ENCODE results near the gene FOXA1.

The FOXA1 gene

DNA sequence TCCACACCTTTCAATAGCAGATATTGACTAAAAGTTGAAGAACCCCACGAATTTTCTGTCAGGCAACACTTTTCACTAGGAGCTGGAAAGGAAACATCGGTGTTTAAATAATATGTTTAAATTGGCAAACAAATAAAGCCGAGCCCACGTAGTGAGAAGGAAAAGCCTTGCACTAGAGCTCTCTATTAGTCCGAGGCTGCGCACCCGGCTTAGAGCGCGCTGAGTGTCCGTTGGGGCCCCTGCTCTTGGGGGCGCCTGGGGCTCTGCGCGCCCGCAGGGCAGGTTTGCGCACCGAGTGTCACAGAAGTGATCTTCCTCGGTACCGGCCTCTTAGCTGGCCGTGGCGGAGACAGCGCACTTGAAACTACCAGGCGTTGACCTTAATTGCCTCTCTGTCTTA lies 6.8 kb upstream of the FOXA1 start:
- no peak for DNase-seq

GRCh38 chr14:37600880-37601741 lies 6.1 kb upstream of the FOXA1 start:
- DNase-seq: no peak

DNA sequence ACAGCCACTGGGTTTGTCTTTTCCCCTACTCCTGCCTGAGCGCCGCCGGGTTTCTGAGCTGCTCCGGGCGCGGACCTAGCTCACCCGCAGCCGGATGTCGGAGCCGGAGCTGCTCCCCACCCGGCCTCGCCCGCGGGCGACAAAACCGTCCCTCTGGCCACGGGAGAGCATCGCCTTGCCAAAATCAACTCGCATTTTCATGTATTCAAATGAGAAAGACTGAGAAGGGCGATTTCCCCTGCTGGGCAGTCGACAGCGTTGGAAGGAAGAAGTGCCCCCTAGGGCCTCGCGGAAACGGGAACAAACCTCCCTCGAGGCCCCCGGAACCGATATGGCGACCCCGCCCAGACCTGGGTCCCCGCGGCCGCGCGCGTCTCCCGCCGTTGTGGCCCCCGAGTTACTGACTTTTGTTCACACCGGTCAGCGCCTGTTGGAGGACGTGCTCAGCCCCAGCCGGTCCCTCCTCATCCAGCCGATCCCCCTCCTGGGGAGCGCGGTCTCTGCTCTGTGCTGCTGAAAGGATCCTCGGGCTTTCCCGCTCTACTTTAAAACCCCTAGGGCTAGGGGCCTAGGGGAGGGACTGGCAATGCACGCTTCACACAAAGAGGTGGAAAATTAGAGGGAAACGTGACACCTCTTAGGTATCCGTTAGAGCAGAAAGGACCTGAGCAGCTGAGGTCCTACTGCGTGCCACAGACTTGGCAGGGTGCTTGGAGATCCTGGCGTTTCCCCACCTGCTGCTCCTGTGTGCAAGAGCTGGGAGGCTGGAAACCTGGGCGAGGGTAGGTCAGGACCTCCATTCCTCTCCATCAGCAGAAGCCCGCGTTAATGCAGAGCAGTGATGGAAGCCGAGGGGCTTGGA lies 4.7 kb upstream of the FOXA1 start:
- no peak for DNase-seq

GRCh38 chr14:37598747-37599506 lies 3.9 kb upstream of the FOXA1 start:
- DNase-seq: no peak

DNA sequence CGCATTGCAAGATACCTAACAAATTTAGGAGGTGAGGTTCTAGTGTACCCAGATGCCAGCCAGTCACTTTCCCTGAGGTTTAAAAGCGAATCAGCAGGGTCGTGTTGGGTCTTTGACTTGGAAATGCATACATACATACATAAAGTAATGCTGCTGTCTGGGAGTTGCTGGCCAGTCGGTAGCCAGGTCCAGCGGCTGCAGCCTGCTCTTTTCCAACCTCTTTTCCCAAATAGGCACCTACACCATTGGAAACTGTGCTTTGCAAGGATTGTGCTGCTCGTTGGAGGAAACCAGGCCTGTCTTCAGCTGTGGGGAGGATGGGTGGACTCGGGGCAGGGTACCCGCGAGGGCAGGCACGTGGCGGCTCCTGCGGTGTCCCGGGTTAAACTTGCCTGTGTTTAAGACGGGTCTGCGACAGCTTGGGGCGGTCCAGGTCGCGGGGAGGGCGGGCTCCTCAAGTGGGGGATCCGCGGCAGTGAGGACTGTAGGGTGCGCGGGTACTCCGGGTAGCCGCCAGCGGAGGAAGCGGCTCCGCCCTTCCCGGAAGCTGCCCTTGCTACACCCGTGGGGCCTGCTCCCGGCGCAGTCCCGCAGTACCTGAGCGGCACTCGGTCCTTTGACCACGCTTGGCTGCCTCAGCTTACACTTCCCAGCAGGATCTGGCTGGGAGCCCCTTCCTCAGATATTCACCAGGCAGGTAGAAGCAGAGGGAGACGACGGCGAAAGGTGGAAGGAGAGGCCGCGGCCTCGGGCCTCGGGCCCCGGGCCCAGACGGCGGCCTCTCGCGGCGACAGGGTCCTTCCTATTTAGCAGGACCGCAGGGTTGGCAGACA lies 3.1 kb upstream of the FOXA1 start:
- no peak for DNase-seq

DNA sequence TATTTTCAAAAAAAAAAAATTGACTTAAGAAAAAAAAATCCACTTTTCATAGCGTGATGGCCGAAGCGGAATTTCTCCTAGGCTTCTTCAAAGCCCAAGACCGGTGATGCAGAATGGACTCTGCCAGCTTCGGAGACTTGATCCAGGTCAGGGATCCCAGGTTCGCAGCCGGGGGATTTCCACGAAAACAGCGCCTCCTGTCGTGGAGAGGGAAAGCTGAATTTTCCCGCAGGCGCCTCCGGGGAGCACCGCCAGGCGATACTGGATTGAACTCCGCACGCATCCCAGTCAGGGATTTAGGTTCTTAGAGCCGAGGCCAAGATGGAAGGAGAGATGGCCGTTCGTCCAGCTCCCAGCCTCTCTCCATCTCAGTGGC lies 2.5 kb upstream of the FOXA1 start:
- DNase-seq: no peak

GRCh38 chr14:37596790-37597472 lies 1.9 kb upstream of the FOXA1 start:
- DNase-seq: no peak

DNA sequence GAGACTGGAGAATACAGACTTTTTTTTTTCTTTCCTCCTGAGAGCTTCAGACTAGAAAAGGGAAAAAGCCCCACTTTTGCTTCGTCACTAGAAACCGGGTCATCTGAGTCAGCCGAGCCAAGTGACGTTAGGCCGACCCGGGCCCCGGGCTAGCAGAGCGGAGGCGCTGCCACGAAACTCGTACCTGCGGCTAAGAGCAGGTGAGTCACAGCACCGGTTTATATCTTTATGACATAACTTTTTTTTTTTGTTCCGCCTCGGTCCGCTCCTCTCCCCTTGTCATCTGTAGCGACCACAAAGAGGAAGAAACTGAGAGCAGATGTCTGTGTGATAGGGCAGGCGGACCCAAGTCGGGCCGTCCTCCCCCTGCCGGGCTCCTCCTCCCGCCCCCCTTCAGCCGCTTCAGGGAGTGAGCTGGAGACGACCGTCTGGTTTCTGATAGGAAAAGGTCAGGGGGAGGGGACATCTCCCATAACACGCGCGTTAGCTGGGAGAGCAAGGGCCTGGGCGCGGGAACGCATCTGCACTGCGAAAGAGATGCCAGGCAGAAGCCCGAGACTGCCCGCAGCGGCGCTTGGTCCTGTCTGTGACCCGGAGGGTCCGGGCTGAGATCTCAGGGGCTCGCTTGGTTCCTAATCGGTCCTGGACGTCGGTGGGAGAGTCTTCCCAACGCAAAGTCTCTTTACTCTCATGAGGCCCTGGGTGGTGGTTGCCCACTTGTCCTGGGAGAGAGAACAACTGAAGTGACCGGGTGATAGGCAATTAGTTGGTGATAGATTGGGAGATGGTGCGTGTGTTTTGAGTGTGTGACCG lies 966 bp upstream of the FOXA1 start:
- peak; percentile 80 for DNase-seq

DNA sequence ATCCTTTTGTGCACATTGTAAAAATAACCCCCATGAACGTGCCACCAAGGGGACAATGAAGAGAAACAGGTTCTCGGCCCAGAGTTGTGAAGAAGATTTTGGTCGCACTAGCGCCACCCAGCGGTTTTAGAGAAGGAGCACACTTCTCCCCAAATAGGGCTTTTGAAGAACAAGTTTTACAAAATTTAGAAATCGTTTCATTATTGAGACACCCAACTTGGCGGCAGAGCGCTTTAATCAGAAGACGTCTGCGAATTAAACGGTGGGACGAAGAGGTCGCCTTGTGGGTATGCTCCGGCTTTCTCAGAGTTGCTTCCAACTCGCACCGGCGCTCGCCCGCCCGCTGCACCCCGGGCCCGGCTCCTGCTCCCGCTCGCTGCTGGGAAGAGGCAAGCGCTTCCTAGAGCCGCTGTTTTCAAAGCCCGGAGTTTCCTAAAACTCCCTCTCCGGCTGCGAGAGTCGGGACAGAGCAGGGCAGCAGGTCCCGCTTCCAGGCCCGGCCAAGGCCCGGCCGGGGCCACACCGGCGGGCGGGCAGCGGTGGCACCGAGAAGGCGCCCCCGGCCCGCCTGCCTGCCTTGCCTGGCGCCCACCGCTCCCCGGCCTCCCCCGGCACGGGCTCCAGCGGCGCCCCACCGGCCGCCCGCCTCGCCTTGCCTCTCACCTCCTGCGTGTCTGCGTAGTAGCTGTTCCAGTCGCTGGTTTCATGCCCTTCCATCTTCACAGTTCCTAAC lies 645 bp downstream of the FOXA1 start:
- peak; percentile 28 for DNase-seq

- DNase-seq: no peak
Observed at GRCh38 chr14:37593511-37594237, 1.4 kb downstream of the FOXA1 start.

DNA sequence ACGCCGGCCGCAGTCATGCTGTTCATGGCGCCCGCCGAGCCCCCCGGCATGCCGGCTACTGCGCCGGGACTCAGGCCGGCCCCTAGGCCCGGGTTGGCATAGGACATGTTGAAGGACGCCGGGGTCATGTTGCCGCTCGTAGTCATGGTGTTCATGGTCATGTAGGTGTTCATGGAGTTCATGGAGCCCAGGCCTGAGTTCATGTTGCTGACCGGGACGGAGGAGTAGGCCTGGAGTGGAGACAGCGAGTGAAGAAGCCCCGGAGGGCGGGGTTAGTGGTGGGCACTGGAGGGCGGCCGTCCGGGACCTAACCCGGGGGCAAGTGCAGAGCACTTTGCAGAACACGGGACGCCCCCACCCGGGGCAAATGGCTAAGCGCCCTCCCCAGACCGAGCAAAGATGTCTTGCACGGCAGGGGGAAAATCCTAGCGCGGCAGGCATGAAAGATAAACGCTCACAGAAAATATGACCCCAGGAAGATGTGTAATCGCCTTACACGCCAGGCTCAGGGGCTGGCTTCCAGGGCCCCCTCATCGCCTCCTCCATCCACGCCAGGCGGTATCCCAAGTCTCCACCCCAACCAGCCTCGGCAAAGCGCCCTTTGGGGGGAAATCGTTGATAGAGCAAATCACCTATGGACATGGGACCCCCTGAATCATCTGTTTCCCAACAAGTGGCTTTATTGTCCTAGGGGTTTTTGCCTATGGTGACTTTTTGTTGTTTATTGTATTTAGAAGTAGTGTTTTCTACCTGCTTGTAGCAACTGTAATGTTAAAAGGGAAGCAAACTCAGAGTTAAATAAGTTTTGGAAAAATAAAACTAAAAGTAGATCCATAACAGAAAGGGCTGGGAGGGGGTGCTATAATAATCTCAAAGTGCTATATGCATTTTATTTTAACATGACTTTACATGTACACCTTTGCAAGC lies 2.3 kb downstream of the FOXA1 start:
- DNase-seq: no peak

- DNase-seq: no peak
Observed at GRCh38 chr14:37591941-37592481, 3.0 kb downstream of the FOXA1 start.

GRCh38 chr14:37591311-37591940 lies 3.6 kb downstream of the FOXA1 start:
- no peak for DNase-seq

GRCh38 chr14:37590428-37591139 lies 4.5 kb downstream of the FOXA1 start:
- DNase-seq: no peak

DNA sequence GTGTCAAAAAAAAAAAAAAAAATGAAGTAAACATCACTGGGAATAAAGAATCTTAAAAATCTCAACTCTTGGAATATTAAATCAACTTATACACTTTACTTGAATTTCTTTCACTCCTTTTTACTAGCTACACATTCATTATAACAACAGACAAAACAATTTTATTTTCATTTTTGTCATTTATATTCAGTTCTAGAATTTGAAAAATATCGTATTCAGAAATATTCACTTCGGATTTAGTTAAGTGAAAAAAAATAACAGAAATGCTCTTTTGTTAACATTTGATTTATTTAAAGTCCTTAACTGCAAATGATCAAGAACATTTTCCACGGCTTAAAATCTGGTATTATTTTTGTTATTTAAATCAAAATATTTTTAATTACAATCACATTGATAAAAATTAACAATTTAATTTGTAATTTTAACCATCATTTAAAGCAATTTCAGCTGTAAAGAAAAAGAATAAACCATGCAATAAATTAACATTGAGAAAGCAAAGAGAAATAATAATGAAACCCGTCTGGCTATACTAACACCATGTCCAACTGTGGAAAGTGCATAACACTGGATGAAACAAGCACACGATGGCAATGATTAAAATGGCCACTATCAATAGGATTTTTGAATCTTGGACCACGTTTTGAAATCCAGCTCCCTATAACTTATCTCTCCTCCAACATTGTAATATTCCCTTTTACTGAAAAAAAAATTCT lies 5.2 kb downstream of the FOXA1 start:
- DNase-seq: no peak
